ENCODE data around the gene C1GALT1C1.

Gene C1GALT1C1

DNA sequence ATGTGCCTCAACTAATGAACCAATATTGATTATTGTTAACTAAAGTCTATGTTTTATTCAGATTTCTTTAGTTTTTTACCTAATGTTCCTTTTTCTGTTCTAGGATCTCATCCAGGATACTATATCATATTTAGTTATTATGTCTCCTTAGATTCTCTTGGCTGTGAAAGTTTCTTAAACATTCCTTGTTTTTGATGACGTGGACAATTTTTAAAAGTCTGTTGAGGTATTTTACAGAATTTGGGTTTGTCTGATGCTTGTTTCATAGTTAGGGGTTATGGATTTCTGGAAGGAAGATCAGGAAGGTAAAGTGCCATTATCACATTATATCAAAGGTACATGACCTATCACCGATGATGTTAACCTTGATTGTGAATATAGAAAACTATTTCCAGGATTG is 44.2 kb downstream of the C1GALT1C1 start:
- DNase-seq (ENCODE audit: low spot score) (no peak), FAIRE-seq (no peak)
